Measurements from ENCODE around the gene CFP. TPM values are rescaled to one million over a fixed set of nuclear protein-coding genes. Genes with fewer than 3 reads are reported as not detected.

Gene CFP
- total RNA-seq, 1 donor from 2014 or later = 0.06 TPM

- H3K36me3 Mint-ChIP-seq = peaks cover 6% of the 10 kb centered on the region
- H3K27ac Mint-ChIP-seq = no peak overlapping the region
- Histone ChIP-seq H4K20me1 (ENCODE audit: low read depth) (no peaks in the 10 kb centered on the region), H3K4me3 (no peak overlapping the region), H3K9ac (no peak overlapping the region), H2AFZ (replicated peaks) (no peak overlapping the region), H3K9me3 (ENCODE audit: low read depth) (no peaks in the 10 kb centered on the region), H3K27me3 (no peaks in the 10 kb centered on the region), H3K79me2 (ENCODE audit: low read depth) (no peaks in the 10 kb centered on the region), H3K36me3 (no peaks in the 10 kb centered on the region), H3K4me1 (no peaks in the 10 kb centered on the region), H3K4me2 (no peak overlapping the region), H3K27ac (no peak overlapping the region), H3F3A (ENCODE audit: low read depth) (no peaks in the 10 kb centered on the region)
- H3K4me3 Mint-ChIP-seq = no peak overlapping the region
- peaks cover 5% of the 10 kb centered on the region for H3K27me3 Mint-ChIP-seq (ENCODE audit: insufficient read depth, low read depth)
- peaks cover 10% of the 10 kb centered on the region for H3K9me3 Mint-ChIP-seq
- no peak for DNase-seq (ENCODE audit: low spot score)
- no peak for TF ChIP-seq CTCF (IDR thresholded peaks at IDR 0.05)
- TF ChIP-seq EZH2 (IDR thresholded peaks at IDR 0.05) = no peak
- no peak for TF ChIP-seq EZH2phosphoT487 (IDR thresholded peaks at IDR 0.05)
- H3K4me1 Mint-ChIP-seq = peaks cover 3% of the 10 kb centered on the region
Measured at GRCh38 chrX:47587091-47587891, 42.4 kb downstream of the CFP start.

- H3K9ac ChIP-seq = no peak overlapping the region
- H3K4me2 ChIP-seq = no peak overlapping the region
- DNase-seq (ENCODE audit: low spot score) = no peak
- H3K36me3 ChIP-seq = no peaks in the 10 kb centered on the region
- Mint-ChIP-seq H3K4me1 (peaks cover 6% of the 10 kb centered on the region), H3K4me3 (no peak overlapping the region), H3K27me3 (ENCODE audit: insufficient read depth, low read depth) (peaks cover 8% of the 10 kb centered on the region), H3K9me3 (peaks cover 14% of the 10 kb centered on the region), H3K36me3 (peaks cover 6% of the 10 kb centered on the region), H3K27ac (no peak overlapping the region)
- no peaks in the 10 kb centered on the region for H4K20me1 ChIP-seq (ENCODE audit: low read depth)
- no peaks in the 10 kb centered on the region for H3K9me3 ChIP-seq (ENCODE audit: low read depth)
- H3K4me3 ChIP-seq = no peak overlapping the region
- TF ChIP-seq EZH2phosphoT487 (IDR thresholded peaks at IDR 0.05) = no peak
- no peak for TF ChIP-seq CTCF (IDR thresholded peaks at IDR 0.05)
- TF ChIP-seq EZH2 (IDR thresholded peaks at IDR 0.05) = no peak
- H3K4me1 ChIP-seq = no peaks in the 10 kb centered on the region
- H3K79me2 ChIP-seq (ENCODE audit: low read depth) = no peaks in the 10 kb centered on the region
- H3K27me3 ChIP-seq = no peaks in the 10 kb centered on the region
- H2AFZ ChIP-seq (replicated peaks) = no peak overlapping the region
- H3F3A ChIP-seq (ENCODE audit: low read depth) = no peaks in the 10 kb centered on the region
- H3K27ac ChIP-seq = no peak overlapping the region
Measured at GRCh38 chrX:47586043-47586787, 43.5 kb downstream of the CFP start.

GRCh38 chrX:47585273-47585672 lies 44.5 kb downstream of the CFP start:
- Histone ChIP-seq H3K9ac (no peak overlapping the region), H3K9me3 (ENCODE audit: low read depth) (no peaks in the 10 kb centered on the region), H3K79me2 (ENCODE audit: low read depth) (no peaks in the 10 kb centered on the region), H3K4me3 (no peak overlapping the region), H4K20me1 (ENCODE audit: low read depth) (no peaks in the 10 kb centered on the region), H2AFZ (replicated peaks) (no peak overlapping the region), H3K36me3 (no peaks in the 10 kb centered on the region), H3K27ac (no peak overlapping the region), H3K27me3 (no peaks in the 10 kb centered on the region), H3K4me1 (no peaks in the 10 kb centered on the region), H3F3A (ENCODE audit: low read depth) (no peaks in the 10 kb centered on the region), H3K4me2 (no peak overlapping the region)
- peaks cover 6% of the 10 kb centered on the region for H3K4me1 Mint-ChIP-seq
- peaks cover 8% of the 10 kb centered on the region for H3K27me3 Mint-ChIP-seq (ENCODE audit: insufficient read depth, low read depth)
- no peak overlapping the region for H3K4me3 Mint-ChIP-seq
- H3K36me3 Mint-ChIP-seq = peaks cover 6% of the 10 kb centered on the region
- H3K9me3 Mint-ChIP-seq = peaks cover 14% of the 10 kb centered on the region
- DNase-seq (ENCODE audit: low spot score) = no peak
- TF ChIP-seq EZH2 (IDR thresholded peaks at IDR 0.05) = no peak
- TF ChIP-seq CTCF (IDR thresholded peaks at IDR 0.05) = no peak
- no peak for TF ChIP-seq EZH2phosphoT487 (IDR thresholded peaks at IDR 0.05)
- H3K27ac Mint-ChIP-seq = no peak overlapping the region
